ENCODE data around the gene TACR1. TPM values are rescaled to one million over a fixed set of nuclear protein-coding genes. Genes with fewer than 3 reads are reported as not detected.

TACR1 gene
- total and polyA plus RNA-seq, 2 of the 8 experiments (the other 6 are each of a cell fraction or from before 2014, with no cell fraction given) = 0.09 to 0.37 TPM

- Histone ChIP-seq H3K36me3 (ENCODE audit: control insufficient read depth in 2 of 4, insufficient read depth in 4 of 4, low read length in 3 of 4) (no peaks in the 10 kb centered on the region), H2AFZ (ENCODE audit: low read length) (no peak overlapping the region), H3K9ac (replicated peaks in 1 of 4; ENCODE audit: extremely low read depth in 1 of 4, low read depth in 3 of 4, low read length in 3 of 4) (no peak overlapping the region), H2BK5ac (ENCODE audit: low read depth, low read length) (no peak overlapping the region), H3K4me1 (replicated peaks in 1 of 4; ENCODE audit: control insufficient read depth in 3 of 4, insufficient read depth in 4 of 4, low read length in 3 of 4) (peaks cover 0 to 3% (median 0%) of the 10 kb centered on the region in 4 experiments; a peak in 2 of 7 replicates), H3K27me3 (replicated peaks in 1 of 4; ENCODE audit: control insufficient read depth in 3 of 4, extremely low read depth in 1 of 4, insufficient read depth in 3 of 4, low read length in 3 of 4) (no peaks in the 10 kb centered on the region; a peak in 1 of 7 replicates), H3K79me2 (ENCODE audit: control insufficient read depth in 1 of 2, insufficient read depth in 2 of 2, low read length in 2 of 2) (no peaks in the 10 kb centered on the region), H3K4ac (replicated peaks; ENCODE audit: insufficient read length, low read depth, low read length) (no peak overlapping the region), H2BK15ac (ENCODE audit: low read length) (no peak overlapping the region), H2BK20ac (ENCODE audit: low read length) (no peak overlapping the region), H4K5ac (ENCODE audit: insufficient read length, low read depth, low read length) (no peak overlapping the region), H3K23me2 (ENCODE audit: low read depth, low read length) (no peaks in the 10 kb centered on the region), H3K23ac (ENCODE audit: insufficient read length) (no peak overlapping the region), H2BK12ac (ENCODE audit: low read depth, low read length) (no peak overlapping the region), H4K91ac (replicated peaks; ENCODE audit: insufficient read length, low read length) (no peak overlapping the region), H3K9me3 (ENCODE audit: insufficient read depth in 2 of 2, low read depth in 1 of 2, low read length in 1 of 2) (no peaks in the 10 kb centered on the region), H3K56ac (replicated peaks; ENCODE audit: insufficient read length, low read depth, low read length) (no peak overlapping the region), H3K4me3 (ENCODE audit: extremely low read depth in 1 of 4, insufficient read depth in 2 of 4, low read depth in 3 of 4, low read length in 4 of 4) (no peak overlapping the region), H3K18ac (ENCODE audit: extremely low read depth, low read length) (no peak overlapping the region), H2BK120ac (replicated peaks; ENCODE audit: low read depth, low read length) (no peak overlapping the region), H4K8ac (ENCODE audit: extremely low read depth, insufficient read depth, low read length) (no peak overlapping the region; the same call in 1 of the 2 replicates), H3K4me2 (ENCODE audit: insufficient read depth in 1 of 2, low read depth in 2 of 2, low read length in 2 of 2) (no peak overlapping the region), H3K27ac (ENCODE audit: low read depth, low read length) (no peak overlapping the region), H4K20me1 (replicated peaks in 1 of 2; ENCODE audit: control insufficient read depth in 1 of 2, insufficient read depth in 2 of 2, low read length in 2 of 2) (no peaks in the 10 kb centered on the region), H3K14ac (ENCODE audit: insufficient read length) (no peak overlapping the region), H3K79me1 (ENCODE audit: low read depth, low read length) (no peaks in the 10 kb centered on the region), H2AK5ac (ENCODE audit: low read depth, low read length) (no peak overlapping the region)
- FAIRE-seq (no peak), DNase-seq (ENCODE audit: low read depth in 1 of 2, low spot score in 2 of 2) (no peak)
- ChIA-PET POLR2A (ENCODE audit: partially characterized antibody) (no interaction called here), CTCF (ENCODE audit: partially characterized antibody) (interaction anchor here (1.2 to 6.0 kb wide), 11 partner anchors 9 to 224 kb away, joined by 3 to 44 read pairs (median 4); no protein-coding TSS in a partner anchor)
- WGBS, 2 experiments (ENCODE audit: extremely low coverage in 1 of 2, insufficient coverage in 1 of 2, insufficient read length in 1 of 2, insufficient replicate concordance in 2 of 2, low coverage in 1 of 2, low lambda C conversion rate in 2 of 2, missing lambda C conversion rate in 1 of 2) = 97% methylated on average over 2 of the region's 2 CpGs; no CpG with 5 or more reads in 1 of the 2 experiments
- no peak for TF ChIP-seq HDAC2 (IDR thresholded peaks at IDR 0.05; ENCODE audit: borderline replicate concordance in 1 of 2, low read depth in 2 of 2, low read length in 2 of 2)
- no peak for TF ChIP-seq SIRT6 (IDR thresholded peaks at IDR 0.05; ENCODE audit: low read length)
These were observed 131.8 kb downstream of the TACR1 start for GRCh38 chr2:75067506-75067905.

All from H1 (cell line).